NCI-H2227 (cell line): ENCODE measurements around the gene ACOT11.
"Not testable (repeated sequence)": the region's sequence is repeated elsewhere in the genome, so short reads cannot be mapped to it uniquely, and the experiment has no call there.

ENCODE experiments used
- DNase-seq: peaks from one replicate; lab custom pipeline; 2025; ENCODE audit not compliant: unreplicated experiment; lab: John Stamatoyannopoulos, UW

The ACOT11 gene

GRCh38 chr1:54547601-54548388 lies at the start of gene ACOT11:
ACOT11 (plus strand) TSS chr1:54548228; CDS start chr1:54548310, 82 bp downstream.
- DNase-seq: peak; percentile 93

- peak; percentile 83 for DNase-seq
Observed at GRCh38 chr1:54498383-54499096, 49.5 kb upstream of the ACOT11 start.

GRCh38 chr1:54499097-54499359 lies 49.0 kb upstream of the ACOT11 start:
- no peak for DNase-seq

GRCh38 chr1:54499360-54500106 lies 48.5 kb upstream of the ACOT11 start:
- DNase-seq: peak; percentile 74

GRCh38 chr1:54500107-54500431 lies 48.0 kb upstream of the ACOT11 start:
- DNase-seq: peak; percentile 53

- DNase-seq: no peak
Observed at GRCh38 chr1:54501849-54502248, 46.2 kb upstream of the ACOT11 start.

GRCh38 chr1:54502342-54502741 lies 45.7 kb upstream of the ACOT11 start:
- no peak for DNase-seq

GRCh38 chr1:54506594-54506993 lies 41.4 kb upstream of the ACOT11 start:
- no peak for DNase-seq

GRCh38 chr1:54507033-54507870 lies 40.8 kb upstream of the ACOT11 start:
- DNase-seq: no peak

GRCh38 chr1:54510715-54511270 lies 37.2 kb upstream of the ACOT11 start:
- no peak for DNase-seq

- DNase-seq: not testable (repeated sequence)
Observed at GRCh38 chr1:54513921-54514580, 34.0 kb upstream of the ACOT11 start.

GRCh38 chr1:54516249-54516920 lies 31.6 kb upstream of the ACOT11 start:
- no peak for DNase-seq

- peak; percentile 75 for DNase-seq
Observed at GRCh38 chr1:54517496-54517895, 30.5 kb upstream of the ACOT11 start.

- DNase-seq: no peak
Observed at GRCh38 chr1:54518489-54518888, 29.5 kb upstream of the ACOT11 start.

GRCh38 chr1:54519709-54520108 lies 28.3 kb upstream of the ACOT11 start:
- DNase-seq: no peak

- no peak for DNase-seq
Observed at GRCh38 chr1:54520631-54521321, 27.3 kb upstream of the ACOT11 start.

GRCh38 chr1:54526565-54526964 lies 21.5 kb upstream of the ACOT11 start:
- DNase-seq: not testable (repeated sequence)

- DNase-seq: no peak
Observed at GRCh38 chr1:54528613-54529012, 19.4 kb upstream of the ACOT11 start.

GRCh38 chr1:54532033-54532432 lies 16.0 kb upstream of the ACOT11 start:
- DNase-seq: no peak
